ENCODE data around the gene TCAIM. TPM values are rescaled to one million over a fixed set of nuclear protein-coding genes. Genes with fewer than 3 reads are reported as not detected.
"Not testable (repeated sequence)": the region's sequence is repeated elsewhere in the genome, so short reads cannot be mapped to it uniquely, and the experiment has no call there.

The TCAIM gene
- total RNA-seq, 1 donor from 2014 or later, result 14.4 TPM

DNA sequence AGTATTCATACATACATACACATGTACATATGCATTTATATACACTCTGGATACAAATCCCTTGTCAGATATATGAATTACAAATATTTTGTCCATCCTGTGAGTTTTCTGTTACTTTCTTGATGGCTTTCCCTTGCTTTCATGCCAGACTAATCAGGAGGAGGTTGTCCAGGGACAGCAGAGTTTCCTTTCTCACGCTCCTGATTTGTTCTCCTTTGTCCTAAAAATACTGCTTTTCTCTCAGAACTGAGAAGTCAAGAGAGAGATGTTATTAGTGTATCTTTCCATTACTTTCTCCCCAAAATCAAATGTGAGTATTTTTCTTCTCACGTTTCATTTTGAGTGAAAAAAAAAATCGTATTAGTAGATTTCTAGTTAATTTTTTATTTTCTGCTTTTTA is 12.1 kb upstream of the TCAIM start:
- no peak for DNase-seq (ENCODE audit: low spot score)
- no peaks in the 10 kb centered on the region for H3K9me3 Mint-ChIP-seq
- no peaks in the 10 kb centered on the region for H3K36me3 Mint-ChIP-seq (ENCODE audit: low read depth)
- intact Hi-C loops (cut with micrococcal nuclease), result no loop called here
- H3K27ac Mint-ChIP-seq, result no peak overlapping the region
- H3K4me3 Mint-ChIP-seq, result no peak overlapping the region
- no peaks in the 10 kb centered on the region for H3K4me1 Mint-ChIP-seq (ENCODE audit: low read depth)
- H3K27me3 Mint-ChIP-seq (ENCODE audit: insufficient read depth), result peaks cover 23% of the 10 kb centered on the region

DNA sequence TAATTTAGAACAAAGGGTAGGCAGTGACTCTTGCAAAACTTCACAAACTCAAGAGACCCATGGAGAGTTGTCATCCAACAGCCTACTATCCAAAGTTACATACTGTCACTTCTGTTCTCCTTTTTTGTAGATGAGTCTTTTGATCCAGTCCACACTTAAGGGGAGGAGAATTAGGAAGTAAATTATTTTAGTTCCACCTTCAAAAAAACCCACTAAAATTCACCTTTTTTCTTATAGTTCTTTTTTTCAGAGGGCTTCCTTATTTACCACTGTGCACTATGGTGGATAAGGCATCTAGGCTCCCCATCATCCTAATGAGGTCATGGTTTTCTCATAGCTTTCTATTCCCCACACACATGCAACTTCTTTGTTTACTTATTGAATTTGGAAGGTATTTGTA is 8.6 kb upstream of the TCAIM start:
- intact Hi-C loops (cut with micrococcal nuclease), result loop anchor here (10.0 kb wide), 1 partner anchor 1525 kb away; the partner anchor contains the start of genes ACKR2 and HIGD1A
- no peak for DNase-seq (ENCODE audit: low spot score)
- peaks cover 17% of the 10 kb centered on the region for H3K27me3 Mint-ChIP-seq (ENCODE audit: insufficient read depth)
- H3K27ac Mint-ChIP-seq, result no peak overlapping the region
- H3K36me3 Mint-ChIP-seq (ENCODE audit: low read depth), result no peaks in the 10 kb centered on the region
- H3K9me3 Mint-ChIP-seq, result no peaks in the 10 kb centered on the region
- no peak overlapping the region for H3K4me3 Mint-ChIP-seq
- H3K4me1 Mint-ChIP-seq (ENCODE audit: low read depth), result no peaks in the 10 kb centered on the region

DNA sequence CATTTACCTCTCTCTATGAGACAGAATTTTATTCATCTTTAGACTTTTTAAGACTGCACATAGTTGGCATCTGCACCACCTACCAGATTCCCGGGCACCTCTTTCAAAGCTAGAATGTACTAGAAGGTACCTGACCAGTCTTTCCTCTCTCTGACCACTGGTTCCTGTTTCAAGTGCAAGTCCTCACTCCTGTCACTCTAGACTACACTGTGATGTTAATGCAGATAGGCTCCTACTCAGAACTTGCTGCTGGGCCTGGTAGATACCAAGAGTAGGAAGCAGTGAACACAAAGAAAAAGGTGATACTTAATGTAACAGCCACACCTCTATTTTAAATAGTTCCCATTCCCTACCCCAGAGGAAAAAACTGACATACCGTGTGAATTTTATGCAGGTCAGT is 8.1 kb upstream of the TCAIM start:
- no peak for DNase-seq (ENCODE audit: low spot score)
- no peaks in the 10 kb centered on the region for H3K36me3 Mint-ChIP-seq (ENCODE audit: low read depth)
- H3K27me3 Mint-ChIP-seq (ENCODE audit: insufficient read depth), result peaks cover 14% of the 10 kb centered on the region
- H3K4me3 Mint-ChIP-seq, result no peak overlapping the region
- no peaks in the 10 kb centered on the region for H3K4me1 Mint-ChIP-seq (ENCODE audit: low read depth)
- intact Hi-C loops (cut with micrococcal nuclease), result loop anchor here (10.0 kb wide), 1 partner anchor 1526 kb away; the partner anchor contains the start of genes ACKR2 and HIGD1A
- no peak overlapping the region for H3K27ac Mint-ChIP-seq
- H3K9me3 Mint-ChIP-seq, result no peaks in the 10 kb centered on the region

DNA sequence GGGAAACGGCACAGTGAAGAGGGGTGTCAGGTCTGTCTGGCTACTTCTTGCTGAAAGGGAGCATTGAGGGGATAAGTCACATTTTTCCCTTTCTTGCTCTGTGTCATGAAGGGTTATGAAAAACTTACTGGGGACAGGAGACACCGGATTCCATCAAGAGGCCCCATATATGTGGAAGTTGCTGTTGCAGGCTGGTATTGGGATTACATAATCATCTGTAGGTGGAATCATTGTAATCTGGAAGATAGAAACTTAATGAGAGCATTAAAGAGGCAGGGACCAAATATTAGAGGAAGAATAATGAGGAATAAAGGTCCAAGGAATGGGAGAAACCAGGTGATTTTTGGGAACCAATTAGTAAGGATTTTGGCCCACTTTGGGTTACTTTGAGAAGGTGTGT is 4.2 kb upstream of the TCAIM start:
- no peak for DNase-seq (ENCODE audit: low spot score)
- no peaks in the 10 kb centered on the region for H3K36me3 Mint-ChIP-seq (ENCODE audit: low read depth)
- H3K27ac Mint-ChIP-seq, result no peak overlapping the region
- peaks cover 9% of the 10 kb centered on the region for H3K4me1 Mint-ChIP-seq (ENCODE audit: low read depth)
- H3K9me3 Mint-ChIP-seq, result no peaks in the 10 kb centered on the region
- H3K27me3 Mint-ChIP-seq (ENCODE audit: insufficient read depth), result peaks cover 5% of the 10 kb centered on the region
- intact Hi-C loops (cut with micrococcal nuclease), result loop anchor here (10.0 kb wide), 1 partner anchor 1530 kb away; the partner anchor contains the start of genes ACKR2 and HIGD1A
- H3K4me3 Mint-ChIP-seq, result no peak overlapping the region

DNA sequence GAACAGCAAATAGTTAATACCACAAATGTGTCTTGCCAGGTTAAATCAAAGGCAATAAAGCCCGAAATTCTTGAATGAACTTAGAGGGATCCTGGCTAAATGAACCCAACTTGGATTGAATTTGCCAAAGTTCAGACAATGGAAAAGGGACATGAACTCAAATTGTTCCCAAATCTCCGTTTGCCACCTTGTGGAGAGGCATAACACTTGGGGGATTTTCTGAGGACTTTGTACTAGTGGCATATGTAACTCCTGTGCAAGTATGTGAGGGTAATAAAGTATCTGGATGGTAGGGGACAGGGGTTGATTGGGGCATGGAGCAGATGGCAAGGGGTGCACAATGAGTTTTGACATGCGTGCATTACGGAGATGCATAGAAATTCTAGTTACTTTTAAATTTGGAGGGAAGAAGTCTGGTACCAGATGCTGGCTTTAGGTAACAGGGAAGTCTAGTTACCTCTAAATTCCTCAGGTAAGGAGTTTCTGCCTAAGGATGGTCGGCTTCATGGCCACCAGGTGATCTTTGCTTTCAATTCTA is 1.2 kb upstream of the TCAIM start:
- peak overlapping the region; percentile 97 for H3K27ac Mint-ChIP-seq
- H3K4me3 Mint-ChIP-seq, result peak overlapping the region; percentile 98
- H3K36me3 Mint-ChIP-seq (ENCODE audit: low read depth), result peaks cover 2% of the 10 kb centered on the region
- intact Hi-C loops (cut with micrococcal nuclease), result loop anchor here (5.0 to 10.0 kb wide), 2 partner anchors 1050 to 1533 kb away; partner anchors contain the start of genes ACKR2, HIGD1A and SNRK
- no peak for DNase-seq (ENCODE audit: low spot score)
- H3K4me1 Mint-ChIP-seq (ENCODE audit: low read depth), result peaks cover 17% of the 10 kb centered on the region
- peaks cover 4% of the 10 kb centered on the region for H3K27me3 Mint-ChIP-seq (ENCODE audit: insufficient read depth)
- no peaks in the 10 kb centered on the region for H3K9me3 Mint-ChIP-seq

DNA sequence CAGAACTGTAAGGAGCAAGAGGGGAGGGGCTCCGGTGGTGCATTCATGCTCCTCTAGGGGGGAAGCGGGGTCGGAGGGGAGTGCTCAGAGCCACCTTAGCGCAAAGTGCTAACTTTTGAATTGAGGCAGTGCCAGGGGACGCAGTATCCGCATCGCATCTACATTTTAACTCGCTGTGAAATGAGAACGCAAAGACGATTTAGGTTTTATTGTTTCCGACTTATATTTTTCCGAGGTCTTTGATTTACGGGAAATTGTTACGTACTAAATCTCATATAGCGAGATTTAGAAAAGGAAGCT is 212 bp downstream of the TCAIM start:
- Mint-ChIP-seq H3K36me3 (ENCODE audit: low read depth) (peaks cover 2% of the 10 kb centered on the region), H3K4me1 (ENCODE audit: low read depth) (peaks cover 17% of the 10 kb centered on the region), H3K9me3 (no peaks in the 10 kb centered on the region), H3K4me3 (peak overlapping the region; percentile 98), H3K27ac (peak overlapping the region; percentile 96), H3K27me3 (ENCODE audit: insufficient read depth) (peaks cover 4% of the 10 kb centered on the region)
- DNase-seq (ENCODE audit: low spot score), result no peak
- intact Hi-C loops (cut with micrococcal nuclease), result loop anchor here (1.0 to 10.0 kb wide), 11 partner anchors 101 to 1534 kb away; partner anchors contain the start of genes ABHD5, ACKR2, ANO10 and EXOSC7

DNA sequence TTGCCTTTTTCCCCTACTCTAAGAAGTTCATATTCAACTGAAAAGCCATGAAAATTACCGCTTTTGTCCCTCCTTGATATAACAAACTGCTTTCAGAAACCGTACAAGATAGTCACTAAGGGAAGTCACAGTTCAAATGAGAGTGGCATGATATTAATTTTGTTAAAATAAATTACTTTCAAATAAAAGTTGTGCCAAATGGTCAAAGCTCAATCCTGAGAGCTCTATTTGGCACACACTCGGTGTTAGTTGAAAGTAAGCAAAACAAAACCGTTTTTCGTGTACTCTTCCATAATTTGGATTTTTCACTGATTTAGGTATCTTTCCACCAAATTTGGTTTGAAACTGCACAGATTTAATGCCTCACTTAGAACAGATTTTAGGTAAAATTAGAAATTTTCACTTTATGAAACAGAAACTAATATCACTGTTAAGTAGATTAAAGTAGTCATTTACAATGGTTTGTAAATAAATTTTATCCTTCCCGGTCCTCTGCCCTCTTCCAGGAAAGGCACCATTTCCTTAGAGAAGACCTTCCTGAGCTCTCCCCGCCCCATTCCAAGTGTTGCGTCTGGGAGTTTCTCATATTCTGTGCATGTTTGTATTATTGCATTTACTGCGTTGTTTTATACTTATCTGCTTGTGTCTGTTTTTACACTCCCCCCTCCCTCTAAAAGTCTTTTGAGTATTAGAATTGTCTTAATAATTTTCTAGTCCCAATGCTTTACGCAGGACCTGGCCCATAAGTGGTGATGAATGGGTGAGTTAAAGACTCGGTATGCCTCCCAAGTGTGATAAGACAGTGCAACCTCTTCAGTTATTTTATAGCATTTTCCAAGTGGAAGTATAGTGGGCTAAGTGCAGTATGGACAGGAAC is 853 bp downstream of the TCAIM start:
- H3K27me3 Mint-ChIP-seq (ENCODE audit: insufficient read depth), result peaks cover under 1% of the 10 kb centered on the region
- peaks cover 17% of the 10 kb centered on the region for H3K4me1 Mint-ChIP-seq (ENCODE audit: low read depth)
- no peaks in the 10 kb centered on the region for H3K9me3 Mint-ChIP-seq
- peak overlapping the region; percentile 96 for H3K27ac Mint-ChIP-seq
- peaks cover 2% of the 10 kb centered on the region for H3K36me3 Mint-ChIP-seq (ENCODE audit: low read depth)
- H3K4me3 Mint-ChIP-seq, result peak overlapping the region; percentile 98
- intact Hi-C loops (cut with micrococcal nuclease), result loop anchor here (2.0 to 10.0 kb wide), 4 partner anchors 285 to 1535 kb away; partner anchors contain the start of genes ACKR2, ANO10, HIGD1A and SNRK
- DNase-seq (ENCODE audit: low spot score), result no peak

DNA sequence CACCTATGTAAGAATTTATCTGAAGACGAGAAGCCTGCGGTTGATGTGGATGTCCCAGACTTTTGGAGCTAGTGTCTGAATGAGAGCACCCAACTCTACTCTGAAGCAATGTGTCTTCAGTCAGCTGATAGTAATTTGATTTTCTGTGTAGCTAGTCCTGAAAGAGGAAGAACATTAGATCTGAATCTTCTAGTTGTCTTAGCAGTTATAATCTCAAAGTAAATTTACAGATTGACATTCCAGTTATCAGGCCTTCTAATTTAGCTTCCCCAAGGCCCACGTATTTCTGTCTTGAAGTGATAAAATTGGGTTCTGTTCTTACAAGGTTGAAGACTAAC is 1.5 kb downstream of the TCAIM start:
- no peaks in the 10 kb centered on the region for H3K9me3 Mint-ChIP-seq
- H3K4me3 Mint-ChIP-seq, result peak overlapping the region; percentile 98
- peak overlapping the region; percentile 74 for H3K27ac Mint-ChIP-seq
- peaks cover 2% of the 10 kb centered on the region for H3K36me3 Mint-ChIP-seq (ENCODE audit: low read depth)
- intact Hi-C loops (cut with micrococcal nuclease), result no loop called here
- no peak for DNase-seq (ENCODE audit: low spot score)
- H3K4me1 Mint-ChIP-seq (ENCODE audit: low read depth), result peaks cover 17% of the 10 kb centered on the region
- no peaks in the 10 kb centered on the region for H3K27me3 Mint-ChIP-seq (ENCODE audit: insufficient read depth)

DNA sequence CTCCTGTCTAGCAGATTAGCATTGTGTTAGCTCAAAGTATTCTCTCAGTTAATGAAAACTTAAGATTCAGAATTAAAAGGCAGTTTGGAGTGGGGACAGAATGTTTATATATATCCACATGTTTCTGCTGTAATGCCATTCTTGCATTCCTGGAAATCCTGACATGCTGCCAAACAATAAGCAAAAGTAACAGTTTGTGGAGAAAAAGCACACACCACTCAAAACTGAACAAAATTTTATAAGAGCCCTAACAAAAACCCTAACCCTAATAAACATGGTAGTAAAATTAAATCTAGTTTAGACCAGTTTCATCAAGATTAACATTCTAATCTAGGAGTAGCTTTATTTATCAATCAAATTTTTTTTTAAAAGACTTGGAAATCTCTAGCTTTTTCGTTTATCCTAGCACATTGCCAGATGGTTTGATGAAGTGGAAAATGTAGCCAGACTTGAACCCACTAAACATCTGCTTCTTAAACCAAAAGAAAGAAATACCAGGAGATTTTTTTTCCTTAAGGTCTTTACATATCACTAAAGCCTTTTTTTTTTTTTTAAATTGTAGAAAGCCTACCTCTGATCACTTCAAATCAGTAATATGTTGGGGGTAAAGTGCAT is 3.7 kb downstream of the TCAIM start:
- Mint-ChIP-seq H3K36me3 (ENCODE audit: low read depth) (peaks cover 2% of the 10 kb centered on the region), H3K4me3 (no peak overlapping the region), H3K27ac (no peak overlapping the region), H3K27me3 (ENCODE audit: insufficient read depth) (no peaks in the 10 kb centered on the region), H3K9me3 (no peaks in the 10 kb centered on the region), H3K4me1 (ENCODE audit: low read depth) (peaks cover 15% of the 10 kb centered on the region)
- intact Hi-C loops (cut with micrococcal nuclease), result no loop called here
- no peak for DNase-seq (ENCODE audit: low spot score)

DNA sequence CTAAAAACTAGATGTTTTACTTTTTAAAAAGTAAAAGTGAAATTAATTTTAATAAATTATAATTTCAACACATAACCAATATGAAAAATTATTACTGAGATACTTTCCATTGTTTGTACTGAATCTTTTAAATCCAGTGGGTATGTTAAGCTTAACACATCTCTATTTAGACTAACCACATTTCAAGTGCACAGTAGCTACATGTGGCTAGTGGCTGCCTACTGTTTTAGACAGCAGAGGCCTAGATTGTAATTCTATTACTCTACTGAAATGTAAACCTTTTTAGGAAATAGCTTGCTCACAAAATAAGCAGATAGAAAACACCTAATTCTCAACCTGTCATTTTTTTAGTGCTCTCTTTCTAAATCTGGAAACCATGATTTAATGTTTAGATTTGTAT is 4.9 kb downstream of the TCAIM start:
- Mint-ChIP-seq H3K9me3 (no peaks in the 10 kb centered on the region), H3K27me3 (ENCODE audit: insufficient read depth) (no peaks in the 10 kb centered on the region), H3K27ac (no peak overlapping the region), H3K36me3 (ENCODE audit: low read depth) (peaks cover 2% of the 10 kb centered on the region), H3K4me1 (ENCODE audit: low read depth) (peaks cover 8% of the 10 kb centered on the region), H3K4me3 (no peak overlapping the region)
- intact Hi-C loops (cut with micrococcal nuclease), result no loop called here
- no peak for DNase-seq (ENCODE audit: low spot score)

DNA sequence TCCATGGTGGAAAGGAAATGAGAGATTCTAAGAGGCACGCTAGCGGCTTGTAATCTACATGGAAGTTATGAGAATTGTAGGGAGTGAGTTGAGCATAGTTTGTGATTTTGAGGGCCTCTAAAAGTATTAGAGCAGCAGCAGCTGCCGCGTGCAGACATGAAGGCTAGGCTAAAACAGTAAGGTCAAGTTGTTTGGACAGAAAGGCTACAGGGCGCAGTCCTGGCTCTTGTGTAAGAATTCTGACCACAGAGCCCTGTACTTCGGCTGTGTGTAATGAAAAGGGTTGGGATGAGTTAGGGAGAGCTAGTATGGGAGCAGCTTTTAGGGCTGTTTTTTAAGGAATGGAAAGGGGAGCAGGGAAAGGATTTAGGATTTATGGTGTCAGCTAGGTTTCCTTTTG is 8.0 kb downstream of the TCAIM start:
- H3K4me1 Mint-ChIP-seq (ENCODE audit: low read depth); H3K27me3 Mint-ChIP-seq (ENCODE audit: insufficient read depth); H3K9me3 Mint-ChIP-seq; H3K4me3 Mint-ChIP-seq; H3K36me3 Mint-ChIP-seq (ENCODE audit: low read depth); DNase-seq (ENCODE audit: low spot score); intact Hi-C loops (cut with micrococcal nuclease); H3K27ac Mint-ChIP-seq: not testable (repeated sequence)

DNA sequence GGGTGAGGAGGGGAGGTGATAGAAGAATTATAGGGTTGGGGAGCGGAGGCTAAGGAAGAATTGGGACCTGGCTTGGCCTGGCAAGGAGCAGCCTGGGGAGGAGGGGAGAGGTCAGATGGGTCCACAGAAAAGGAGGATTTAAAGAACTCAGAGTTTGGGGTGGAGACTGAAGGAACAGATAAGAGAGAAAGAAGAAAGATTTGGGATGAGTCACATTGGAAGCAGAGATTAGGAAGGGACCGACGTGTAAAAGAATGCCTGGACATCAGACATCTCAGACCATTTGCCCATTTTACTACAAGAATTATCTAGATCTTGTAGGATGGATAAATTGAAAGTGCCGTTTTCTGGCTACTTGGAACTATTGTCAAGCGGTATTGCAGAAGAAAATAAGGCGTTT is 10.4 kb downstream of the TCAIM start:
- H3K4me1 Mint-ChIP-seq (ENCODE audit: low read depth), result no peaks in the 10 kb centered on the region
- no peak overlapping the region for H3K4me3 Mint-ChIP-seq
- DNase-seq (ENCODE audit: low spot score), result no peak
- peaks cover 7% of the 10 kb centered on the region for H3K9me3 Mint-ChIP-seq
- intact Hi-C loops (cut with micrococcal nuclease), result no loop called here
- peaks cover 4% of the 10 kb centered on the region for H3K36me3 Mint-ChIP-seq (ENCODE audit: low read depth)
- H3K27me3 Mint-ChIP-seq (ENCODE audit: insufficient read depth), result no peaks in the 10 kb centered on the region
- H3K27ac Mint-ChIP-seq, result no peak overlapping the region

DNA sequence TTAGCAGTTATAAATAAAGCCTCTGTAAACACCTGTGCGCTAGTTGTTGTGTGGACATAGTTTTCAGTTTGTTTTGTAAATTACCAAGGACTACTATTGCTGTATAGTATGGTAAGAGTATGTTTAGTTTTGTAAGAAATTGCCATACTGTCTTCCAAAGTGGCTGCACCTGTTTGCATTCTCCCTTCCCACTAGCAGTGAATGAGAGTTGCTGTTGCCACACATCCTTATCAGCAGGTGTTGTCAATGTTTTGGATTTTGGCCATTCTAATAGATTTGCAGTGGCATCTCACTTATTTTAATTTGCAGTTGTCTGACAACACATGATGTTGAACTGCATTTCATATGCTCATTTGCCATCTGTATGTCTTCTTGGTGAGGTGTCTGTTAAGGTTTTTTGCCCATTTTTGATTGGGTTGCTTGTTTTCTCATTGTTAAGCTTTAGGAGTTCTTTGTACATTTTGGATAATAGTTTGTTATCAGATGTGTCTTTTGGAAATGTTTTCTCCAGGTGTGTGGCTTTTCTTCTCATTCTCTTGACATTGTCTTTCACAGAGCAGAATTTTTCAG is 14.9 kb downstream of the TCAIM start:
- DNase-seq (ENCODE audit: low spot score), result no peak
- H3K27me3 Mint-ChIP-seq (ENCODE audit: insufficient read depth), result no peaks in the 10 kb centered on the region
- H3K9me3 Mint-ChIP-seq, result peaks cover 11% of the 10 kb centered on the region
- H3K4me1 Mint-ChIP-seq (ENCODE audit: low read depth), result no peaks in the 10 kb centered on the region
- H3K27ac Mint-ChIP-seq, result no peak overlapping the region
- intact Hi-C loops (cut with micrococcal nuclease), result no loop called here
- peaks cover 16% of the 10 kb centered on the region for H3K36me3 Mint-ChIP-seq (ENCODE audit: low read depth)
- no peak overlapping the region for H3K4me3 Mint-ChIP-seq
